ENCODE results near the gene FLT4. TPM values are rescaled to one million over a fixed set of nuclear protein-coding genes. Genes with fewer than 3 reads are reported as not detected.

FLT4 gene
- total RNA-seq, 1 donor from 2014 or later: 0.10 TPM

DNA sequence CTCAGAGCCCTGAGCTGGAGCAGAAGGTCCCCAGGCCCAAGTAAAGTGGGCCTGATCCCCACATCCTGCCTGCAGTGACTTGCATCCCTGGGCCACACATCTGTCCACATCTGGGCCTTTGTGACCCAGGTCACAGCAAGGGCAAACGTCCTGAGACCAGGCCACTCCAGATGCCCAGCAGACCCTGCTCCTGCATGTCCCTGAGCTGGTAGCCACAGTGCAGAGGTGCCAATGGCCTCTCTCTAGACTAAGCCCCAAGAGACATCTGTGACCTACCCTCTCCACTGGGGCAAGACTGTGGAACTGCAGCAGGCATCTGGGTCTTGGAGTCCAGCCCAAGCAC, 2.5 kb downstream of the FLT4 start:
- peaks cover 2% of the 10 kb centered on the region for H3K36me3 Mint-ChIP-seq (ENCODE audit: low read depth)
- H3K4me1 Mint-ChIP-seq (ENCODE audit: low read depth): peaks cover 14% of the 10 kb centered on the region
- TF ChIP-seq, protein P1, sequence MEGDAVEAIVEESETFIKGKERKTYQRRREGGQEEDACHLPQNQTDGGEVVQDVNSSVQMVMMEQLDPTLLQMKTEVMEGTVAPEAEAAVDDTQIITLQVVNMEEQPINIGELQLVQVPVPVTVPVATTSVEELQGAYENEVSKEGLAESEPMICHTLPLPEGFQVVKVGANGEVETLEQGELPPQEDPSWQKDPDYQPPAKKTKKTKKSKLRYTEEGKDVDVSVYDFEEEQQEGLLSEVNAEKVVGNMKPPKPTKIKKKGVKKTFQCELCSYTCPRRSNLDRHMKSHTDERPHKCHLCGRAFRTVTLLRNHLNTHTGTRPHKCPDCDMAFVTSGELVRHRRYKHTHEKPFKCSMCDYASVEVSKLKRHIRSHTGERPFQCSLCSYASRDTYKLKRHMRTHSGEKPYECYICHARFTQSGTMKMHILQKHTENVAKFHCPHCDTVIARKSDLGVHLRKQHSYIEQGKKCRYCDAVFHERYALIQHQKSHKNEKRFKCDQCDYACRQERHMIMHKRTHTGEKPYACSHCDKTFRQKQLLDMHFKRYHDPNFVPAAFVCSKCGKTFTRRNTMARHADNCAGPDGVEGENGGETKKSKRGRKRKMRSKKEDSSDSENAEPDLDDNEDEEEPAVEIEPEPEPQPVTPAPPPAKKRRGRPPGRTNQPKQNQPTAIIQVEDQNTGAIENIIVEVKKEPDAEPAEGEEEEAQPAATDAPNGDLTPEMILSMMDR (IDR thresholded peaks at IDR 0.05): no peak
- no peak for DNase-seq (ENCODE audit: low spot score)
- peaks cover 59% of the 10 kb centered on the region for H3K27me3 Mint-ChIP-seq (ENCODE audit: low read depth)
- no peaks in the 10 kb centered on the region for H3K9me3 Mint-ChIP-seq (ENCODE audit: low read depth)
- no peak overlapping the region for H3K27ac Mint-ChIP-seq (ENCODE audit: unreplicated experiment)
- H3K4me3 Mint-ChIP-seq (ENCODE audit: unreplicated experiment): no peak overlapping the region

DNA sequence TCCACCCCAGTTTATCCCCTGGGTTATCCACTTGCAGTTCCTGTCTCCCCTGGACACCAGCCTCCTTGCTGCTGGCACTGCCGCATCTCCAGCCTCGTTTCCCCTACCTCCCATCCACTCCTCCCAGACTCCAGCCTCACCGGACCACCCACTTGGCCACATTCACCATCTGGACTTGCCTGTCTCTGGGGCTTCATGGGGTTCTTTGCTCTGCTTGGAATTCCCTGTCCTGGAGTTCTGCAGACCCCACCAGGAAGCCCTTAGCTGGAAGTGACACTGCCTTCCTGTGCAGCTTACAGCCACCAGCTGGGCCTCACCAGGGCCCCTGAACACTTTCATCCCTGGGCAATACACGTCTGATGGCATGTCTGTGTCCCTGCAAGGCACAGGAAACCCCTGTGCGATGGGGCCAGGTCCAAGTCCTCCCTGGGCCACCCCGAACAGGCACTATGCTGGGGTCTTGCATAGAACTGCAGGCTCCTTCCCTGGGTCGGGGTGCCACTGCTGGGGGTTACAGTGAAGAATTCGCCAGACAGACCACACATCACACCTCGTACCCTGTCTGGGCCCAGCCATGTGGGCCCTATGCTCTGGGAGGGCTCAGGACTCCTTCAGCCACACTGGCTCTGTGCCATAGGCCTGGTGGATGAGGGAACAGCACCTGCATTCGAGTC, 3.0 kb downstream of the FLT4 start:
- TF ChIP-seq, protein P1 (IDR thresholded peaks at IDR 0.05): no peak
- Mint-ChIP-seq H3K4me1 (ENCODE audit: low read depth) (peaks cover 14% of the 10 kb centered on the region), H3K27me3 (ENCODE audit: low read depth) (peaks cover 54% of the 10 kb centered on the region), H3K4me3 (ENCODE audit: unreplicated experiment) (no peak overlapping the region), H3K9me3 (ENCODE audit: low read depth) (no peaks in the 10 kb centered on the region), H3K36me3 (ENCODE audit: low read depth) (no peaks in the 10 kb centered on the region), H3K27ac (ENCODE audit: unreplicated experiment) (no peak overlapping the region)
- DNase-seq (ENCODE audit: low spot score): no peak

DNA sequence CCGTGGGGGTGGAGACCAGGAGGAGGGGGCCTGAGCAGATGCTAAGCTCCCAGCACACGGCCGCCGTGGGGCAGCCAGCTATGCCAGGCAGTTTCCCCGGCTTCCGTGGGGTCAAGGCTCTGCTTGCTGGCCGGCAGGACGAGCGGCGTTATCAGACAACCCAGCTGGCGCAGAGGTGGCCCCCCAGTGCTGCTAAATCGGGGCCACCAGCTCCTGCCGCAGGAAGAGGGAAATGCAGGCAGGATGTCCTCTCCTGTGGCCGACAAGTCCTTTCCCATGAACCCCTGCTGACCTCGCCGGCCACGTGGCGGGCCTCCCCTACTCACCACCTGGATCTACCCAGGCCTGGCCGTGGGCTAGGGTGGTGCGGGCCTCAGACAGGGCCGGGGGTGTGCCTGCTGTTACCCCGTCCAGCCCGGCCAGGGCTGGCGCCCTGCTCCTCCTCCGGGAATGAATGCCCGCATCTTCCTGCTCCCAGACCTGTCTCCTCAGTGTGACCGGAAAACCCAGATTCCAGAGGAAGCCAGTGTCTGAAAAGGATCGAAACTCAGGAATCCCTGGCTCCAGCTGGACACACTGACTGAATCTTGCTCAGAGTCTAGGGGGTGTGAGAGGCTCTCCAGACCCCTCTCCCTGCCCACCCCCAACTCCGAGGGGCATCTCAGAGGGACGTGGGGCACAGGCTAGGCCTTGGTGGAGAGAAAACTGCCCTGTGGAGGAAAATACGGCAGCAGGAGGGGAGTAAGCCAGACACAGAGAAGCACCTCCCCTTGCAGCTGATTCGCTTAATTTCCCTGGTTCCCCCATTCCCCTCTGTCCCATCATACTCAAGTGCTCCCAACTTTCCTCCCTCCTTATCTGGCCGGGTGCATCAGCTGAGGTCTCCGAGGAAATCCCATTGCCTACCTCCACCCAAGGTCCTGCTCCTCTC, 3.9 kb downstream of the FLT4 start:
- peak; percentile 79 for DNase-seq (ENCODE audit: low spot score)
- Mint-ChIP-seq H3K27me3 (ENCODE audit: low read depth) (peaks cover 45% of the 10 kb centered on the region), H3K27ac (ENCODE audit: unreplicated experiment) (no peak overlapping the region), H3K4me1 (ENCODE audit: low read depth) (peaks cover 13% of the 10 kb centered on the region), H3K9me3 (ENCODE audit: low read depth) (no peaks in the 10 kb centered on the region), H3K4me3 (ENCODE audit: unreplicated experiment) (no peak overlapping the region), H3K36me3 (ENCODE audit: low read depth) (no peaks in the 10 kb centered on the region)
- TF ChIP-seq, protein P1 (IDR thresholded peaks at IDR 0.05): no peak

DNA sequence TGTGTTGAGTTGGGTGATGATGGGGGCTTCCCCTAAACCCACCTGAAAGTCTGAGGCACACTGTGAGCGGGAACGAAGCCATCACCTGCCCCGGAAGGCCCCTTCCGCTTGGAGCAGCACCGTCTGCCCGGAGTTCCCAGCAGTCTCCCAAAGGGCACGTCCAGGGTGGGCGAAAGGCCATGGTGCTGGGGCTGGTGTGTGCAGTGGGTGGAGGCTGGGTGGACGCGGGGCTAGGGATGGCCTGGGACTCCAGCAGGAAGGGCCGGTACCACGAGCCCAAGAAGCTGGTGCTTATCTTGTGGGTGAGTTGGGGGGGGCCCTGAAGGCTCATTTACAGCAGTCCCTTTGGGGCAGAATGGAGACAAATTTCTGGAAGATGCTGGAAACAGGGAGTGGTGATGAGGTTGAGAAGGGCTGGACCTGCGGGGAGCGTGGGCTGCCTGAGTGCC, 4.6 kb downstream of the FLT4 start:
- no peak overlapping the region for H3K27ac Mint-ChIP-seq (ENCODE audit: unreplicated experiment)
- H3K4me1 Mint-ChIP-seq (ENCODE audit: low read depth): peaks cover 6% of the 10 kb centered on the region
- no peaks in the 10 kb centered on the region for H3K9me3 Mint-ChIP-seq (ENCODE audit: low read depth)
- peaks cover 39% of the 10 kb centered on the region for H3K27me3 Mint-ChIP-seq (ENCODE audit: low read depth)
- no peak overlapping the region for H3K4me3 Mint-ChIP-seq (ENCODE audit: unreplicated experiment)
- no peaks in the 10 kb centered on the region for H3K36me3 Mint-ChIP-seq (ENCODE audit: low read depth)
- TF ChIP-seq, protein P1 (IDR thresholded peaks at IDR 0.05): no peak
- peak; percentile 84 for DNase-seq (ENCODE audit: low spot score)

DNA sequence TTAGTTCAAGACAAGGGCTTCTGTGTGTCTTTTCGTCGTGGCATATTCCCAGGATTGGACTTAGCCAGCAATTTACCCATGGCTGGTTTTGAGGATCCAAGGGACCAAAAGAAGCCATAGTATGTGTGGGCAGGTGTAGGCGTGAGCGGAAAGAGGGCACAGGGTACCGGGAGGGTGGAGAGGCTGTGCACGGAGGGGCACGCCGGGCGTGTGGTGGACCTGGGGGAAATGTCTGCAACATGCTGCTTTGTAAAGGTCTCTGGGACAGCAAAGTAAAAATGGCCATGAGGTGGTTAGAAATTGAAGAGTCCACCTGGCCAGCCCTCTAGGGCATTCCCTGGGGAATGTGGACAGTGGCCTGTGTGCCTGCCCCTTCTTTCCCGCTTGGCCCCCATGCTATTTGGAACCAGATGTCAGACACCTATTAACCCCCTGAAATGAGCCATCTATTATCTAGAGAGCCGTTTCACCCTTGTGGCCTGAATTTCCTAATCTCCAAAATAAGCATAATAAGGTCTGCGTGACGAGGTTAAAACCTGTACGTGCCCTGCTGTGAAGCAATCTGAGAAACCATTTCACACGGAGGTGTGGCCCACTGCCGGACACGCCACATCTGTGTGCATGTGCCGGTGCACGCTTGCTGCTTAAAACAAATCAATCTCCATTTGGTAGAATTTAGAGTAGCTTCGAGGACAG, 5.1 kb downstream of the FLT4 start:
- Mint-ChIP-seq H3K4me3 (ENCODE audit: unreplicated experiment) (no peak overlapping the region), H3K27me3 (ENCODE audit: low read depth) (peaks cover 40% of the 10 kb centered on the region), H3K36me3 (ENCODE audit: low read depth) (no peaks in the 10 kb centered on the region), H3K27ac (ENCODE audit: unreplicated experiment) (no peak overlapping the region), H3K9me3 (ENCODE audit: low read depth) (no peaks in the 10 kb centered on the region), H3K4me1 (ENCODE audit: low read depth) (peaks cover 4% of the 10 kb centered on the region)
- TF ChIP-seq, protein P1 (IDR thresholded peaks at IDR 0.05): no peak
- no peak for DNase-seq (ENCODE audit: low spot score)
